Adrenal gland (tissue), 12 donors: ENCODE measurements around the gene SYDE2. TPM values are rescaled to one million over a fixed set of nuclear protein-coding genes. Genes with fewer than 3 reads are reported as not detected.

Source experiments
- DNase-seq, 7 donors: peaks; one replicate each; pipeline ENCODE4 v3.0.0-alpha.2; 2019 to 2020
- H3K27ac ChIP-seq, 5 donors: fragments of 200-600 bp; sonication (generic) in 4 of 5; 1 replicate in 3 of 5; 2 replicates in 2 of 5; pipeline versions ENCODE4 v1.5.1 to v1.8.0; 2016 to 2020; ENCODE audit warnings: mild to moderate bottlenecking in 1 of 5
- H3K27me3 ChIP-seq: fragments of 200-600 bp; 2 replicates; pipeline ENCODE4 v1.8.0; 2021
- H3K36me3 ChIP-seq, 2 donors: fragments of 200-600 bp; replicated peaks in 1 of 2; 1 replicate in 1 of 2; 2 replicates in 1 of 2; pipeline versions ENCODE4 v1.5.1 to v1.8.0; 2018 to 2022
- H3K4me1 ChIP-seq, 2 donors: fragments of 200-600 bp; replicated peaks in 1 of 2; 1 replicate in 1 of 2; 2 replicates in 1 of 2; pipeline versions ENCODE4 v1.5.1 to v1.8.0; 2018 to 2021
- H3K4me3 ChIP-seq, 4 donors: fragments of 200-600 bp; sonication (generic) in 3 of 4; one replicate each; pipeline ENCODE4 v1.5.1; 2016 to 2018
- H3K9me3 ChIP-seq, 3 donors: fragments of 200-600 bp; sonication (generic) in 1 of 3; replicated peaks in 1 of 3; 1 replicate in 2 of 3; 2 replicates in 1 of 3; pipeline versions ENCODE4 v1.5.1 to v1.8.0; 2016 to 2021
- POLR2A ChIP-seq, 2 donors: fragments of 450-650 bp; IDR thresholded peaks; one replicate each; pipeline ENCODE4 v1.6.1; 2017; ENCODE audit warnings: antibody characterized with exemption in 2 of 2, mild to moderate bottlenecking in 2 of 2, moderate library complexity in 1 of 2
- WGBS, 4 donors: extraction: QIAGEN DNeasy Blood & Tissue Kit in 2 of 4; methylation state at CpG; one replicate each; pipeline versions ENCODE4 v1.1.5 to v1.1.7; 2013 to 2017; 5-methylcytosine and 5-hydroxymethylcytosine counted together
- intact Hi-C, 2 donors: fragments of 100-400 bp; cut with DNase I; formaldehyde crosslinking; loops; one replicate each; pipeline versions ENCODE4 v1.14.1 to v1.15.0; 2022 to 2023
- polyA plus RNA-seq, 3 donors: library from polyadenylated mRNA; stranded (reverse); fragments of 200-250 nt in 2 of 3; fragments of 350-450 nt in 1 of 3; fragmentation: Illumina TruSeq in 1 of 3; extraction: RNeasy Lipid Tissue Mini Kit (QIAGEN cat#74804) in 1 of 3; gene quantifications; one replicate each; pipeline ENCODE4 v1.2.3, GENCODE V29; 2013 to 2014
- total RNA-seq, 9 donors: library from RNA; depleted of rRNA in 4 of 9; stranded (reverse); fragments of >200 nt in 4 of 9; fragments of 120-200 nt in 1 of 9; fragmentation: NEBNext Ultra II Directional in 1 of 9; extraction: Animal tissue kit (Norgen Biotek cat#: 25700) in 1 of 9; gene quantifications; one replicate each; pipeline versions ENCODE4 v1.1.0 to v1.2.4, GENCODE V29; 2013 to 2023
- TF ChIP-seq, protein P1 (sequence below), 6 experiments: fragments of 450-650 bp in 4 of 6; fragments of 200-600 bp in 2 of 6; sonication (generic) in 1 of 6; IDR thresholded peaks; 1 replicate in 5 of 6; 2 replicates in 1 of 6; pipeline versions ENCODE4 v1.5.1 to v1.8.0; 2016 to 2021; ENCODE audit warnings: antibody characterized with exemption in 6 of 6, mild to moderate bottlenecking in 2 of 6, moderate library complexity in 1 of 6
- donor health status: healthy with polysubstance abuse.
- donor health status: Bipolar disorder and iron deficiency.
- donor health status: DM: yes; HTN: yes; CAD: no.
- donor health status: DM: no; HTN: no; CAD: no.
- donor health status: DM: no; HTN: no; CAD: no.
- donor health status: DM: yes; HTN: yes; CAD: no.

The SYDE2 gene
- total and polyA plus RNA-seq, 12 donors: 0.40 to 6.3 (median 4.2) TPM

- H3K9me3 ChIP-seq: no peaks in the 10 kb centered on the region
- peaks cover 9 to 17% of the 10 kb centered on the region in 2 donors for H3K4me1 ChIP-seq
- peak; percentile 3 to 70 for TF ChIP-seq POLR2A (IDR thresholded peaks at IDR 0.05)
- TF ChIP-seq, protein P1, sequence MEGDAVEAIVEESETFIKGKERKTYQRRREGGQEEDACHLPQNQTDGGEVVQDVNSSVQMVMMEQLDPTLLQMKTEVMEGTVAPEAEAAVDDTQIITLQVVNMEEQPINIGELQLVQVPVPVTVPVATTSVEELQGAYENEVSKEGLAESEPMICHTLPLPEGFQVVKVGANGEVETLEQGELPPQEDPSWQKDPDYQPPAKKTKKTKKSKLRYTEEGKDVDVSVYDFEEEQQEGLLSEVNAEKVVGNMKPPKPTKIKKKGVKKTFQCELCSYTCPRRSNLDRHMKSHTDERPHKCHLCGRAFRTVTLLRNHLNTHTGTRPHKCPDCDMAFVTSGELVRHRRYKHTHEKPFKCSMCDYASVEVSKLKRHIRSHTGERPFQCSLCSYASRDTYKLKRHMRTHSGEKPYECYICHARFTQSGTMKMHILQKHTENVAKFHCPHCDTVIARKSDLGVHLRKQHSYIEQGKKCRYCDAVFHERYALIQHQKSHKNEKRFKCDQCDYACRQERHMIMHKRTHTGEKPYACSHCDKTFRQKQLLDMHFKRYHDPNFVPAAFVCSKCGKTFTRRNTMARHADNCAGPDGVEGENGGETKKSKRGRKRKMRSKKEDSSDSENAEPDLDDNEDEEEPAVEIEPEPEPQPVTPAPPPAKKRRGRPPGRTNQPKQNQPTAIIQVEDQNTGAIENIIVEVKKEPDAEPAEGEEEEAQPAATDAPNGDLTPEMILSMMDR (IDR thresholded peaks at IDR 0.05): no peak
- H3K27ac ChIP-seq: peak overlapping the region; percentile 79 to 93 (median 91)
- no peaks in the 10 kb centered on the region for H3K36me3 ChIP-seq
- intact Hi-C loops: loop anchor here in 1 of 2 donors (5.0 kb wide), 1 partner anchor 56 kb away; the partner anchor contains the start of gene C1orf52
- H3K4me3 ChIP-seq: peak overlapping the region; percentile 63 to 88 (median 70)
- DNase-seq: peak; percentile 66 to 78 (median 76)
- H3K27me3 ChIP-seq: no peaks in the 10 kb centered on the region
- WGBS, 4 donors: 0 to 1% (median 1%) methylated on average over 26 to 81 of the region's 81 CpGs
Measured at GRCh38 chr1:85201340-85202091, 700 bp upstream of the SYDE2 start.

DNA sequence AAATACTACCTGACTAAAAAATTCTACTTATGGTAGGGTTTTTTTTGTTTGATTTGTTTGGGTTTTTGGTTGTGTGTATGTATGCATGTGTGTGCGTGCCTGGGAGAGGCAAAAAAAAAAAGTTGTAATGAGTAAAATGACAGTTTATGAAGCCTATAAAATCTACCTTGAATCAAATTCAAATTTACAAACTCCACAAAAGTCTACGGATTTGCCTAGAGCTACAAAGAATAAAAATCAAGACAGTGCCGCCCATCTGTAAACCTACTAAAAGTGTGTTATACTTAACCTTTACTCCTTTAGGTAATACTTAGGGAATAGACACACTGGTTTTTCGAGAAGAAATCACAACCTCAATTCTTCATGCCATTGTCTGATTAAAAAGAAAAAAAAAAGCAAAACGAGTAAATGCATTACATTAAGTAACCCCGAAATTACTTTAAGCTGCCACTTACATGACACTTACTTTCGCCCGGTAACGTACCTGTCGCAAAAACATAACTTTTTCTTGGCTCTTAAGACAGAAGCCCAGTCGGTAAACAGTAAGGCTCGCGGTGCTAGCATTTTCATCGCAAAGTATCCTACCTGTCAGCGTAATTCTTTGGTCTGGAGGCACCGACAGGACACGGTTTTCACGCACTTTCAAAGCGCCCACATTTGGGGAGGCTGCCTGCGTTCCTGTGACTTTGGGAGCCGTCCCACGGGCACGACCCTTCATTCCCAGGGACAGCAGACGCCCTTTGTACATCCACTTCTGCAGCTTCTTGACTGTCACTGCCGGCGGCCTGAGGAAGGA lies 951 bp downstream of the SYDE2 start:
- intact Hi-C loops: loop anchor here in 1 of 2 donors (5.0 kb wide), 1 partner anchor 57 kb away; the partner anchor contains the start of gene C1orf52
- TF ChIP-seq, protein P1 (IDR thresholded peaks at IDR 0.05): no peak
- Histone ChIP-seq H3K36me3 (no peaks in the 10 kb centered on the region), H3K9me3 (no peaks in the 10 kb centered on the region), H3K4me3 (peak overlapping the region; percentile 28 to 88 (median 68)), H3K4me1 (peaks cover 9 to 17% of the 10 kb centered on the region in 2 donors), H3K27ac (peak overlapping the region in 4 of 5 donors; percentile 88 to 93 (median 92)), H3K27me3 (no peaks in the 10 kb centered on the region)
- DNase-seq: peak in 4 of 7 donors; percentile 32 to 57 (median 46)
- 8 to 14% (median 12%) methylated on average over 23 to 26 of the region's 26 CpGs for WGBS, 4 donors

- Histone ChIP-seq H3K36me3 (no peaks in the 10 kb centered on the region), H3K27me3 (no peaks in the 10 kb centered on the region), H3K4me1 (peaks cover 9 to 17% of the 10 kb centered on the region in 2 donors), H3K9me3 (no peaks in the 10 kb centered on the region), H3K4me3 (peak overlapping the region in 1 of 4 donors; percentile 3), H3K27ac (no peak overlapping the region)
- DNase-seq: no peak
- TF ChIP-seq, protein P1 (IDR thresholded peaks at IDR 0.05): no peak
- TF ChIP-seq POLR2A (IDR thresholded peaks at IDR 0.05): no peak
- WGBS, 4 donors: 51 to 62% (median 57%) methylated on average over 2 of the region's 2 CpGs
- intact Hi-C loops: no loop called here
Measured at GRCh38 chr1:85198864-85199263, 2.0 kb downstream of the SYDE2 start.

DNA sequence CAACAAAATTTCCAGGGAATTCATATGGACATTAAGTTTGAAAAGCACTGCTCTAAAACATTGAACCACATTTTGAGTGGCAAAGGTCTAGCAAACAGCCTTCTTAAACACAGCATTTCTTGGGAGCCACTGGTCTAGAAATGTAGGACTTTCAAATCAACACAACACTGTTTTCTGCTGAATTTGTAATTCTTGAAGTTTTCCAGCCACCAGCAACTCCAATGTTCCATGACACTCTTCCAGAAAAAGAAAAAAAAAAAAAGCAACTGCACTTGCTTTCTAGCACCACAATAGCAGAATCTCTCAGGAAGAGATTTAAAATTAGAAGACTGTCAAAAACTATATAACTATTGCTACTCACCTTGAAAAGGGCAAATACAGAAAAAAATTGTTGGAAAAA lies 4.5 kb downstream of the SYDE2 start:
- no peaks in the 10 kb centered on the region for H3K27me3 ChIP-seq
- H3K4me3 ChIP-seq: no peak overlapping the region
- H3K27ac ChIP-seq: no peak overlapping the region
- no peak for DNase-seq
- H3K9me3 ChIP-seq: no peaks in the 10 kb centered on the region
- H3K36me3 ChIP-seq: no peaks in the 10 kb centered on the region
- intact Hi-C loops: no loop called here
- no peak for TF ChIP-seq POLR2A (IDR thresholded peaks at IDR 0.05)
- TF ChIP-seq, protein P1 (IDR thresholded peaks at IDR 0.05): no peak
- peaks cover 0 to 12% of the 10 kb centered on the region in 2 donors for H3K4me1 ChIP-seq
